Colonic mucosa (tissue), 4 donors: ENCODE results near the gene EMCN. TPM values are rescaled to one million over a fixed set of nuclear protein-coding genes. Genes with fewer than 3 reads are reported as not detected.

Experiments
- DNase-seq: peaks from one replicate; pipeline ENCODE4 v3.0.0-alpha.2; 2020
- H3K27ac ChIP-seq: fragments of 200-600 bp; one replicate; pipeline ENCODE4 v1.8.0; 2021
- H3K27me3 ChIP-seq: fragments of 200-600 bp; one replicate; pipeline ENCODE4 v1.8.0; 2021
- H3K36me3 ChIP-seq: fragments of 200-600 bp; one replicate; pipeline ENCODE4 v1.8.0; 2021
- H3K4me1 ChIP-seq: fragments of 200-600 bp; one replicate; pipeline ENCODE4 v1.8.0; 2021; ENCODE audit warnings: mild to moderate bottlenecking
- H3K4me3 ChIP-seq: fragments of 200-600 bp; one replicate; pipeline ENCODE4 v1.8.0; 2021
- H3K9ac ChIP-seq, 2 donors: one replicate each; pipeline ENCODE4 v1.7.0; 2013; ENCODE audit warnings: control low read depth in 2 of 2, low read depth in 2 of 2, low read length in 2 of 2
- H3K9me3 ChIP-seq: fragments of 200-600 bp; one replicate; pipeline ENCODE4 v1.8.0; 2021
- CTCF ChIP-seq: fragments of 200-600 bp; IDR thresholded peaks from one replicate; pipeline ENCODE4 v1.8.0; 2022; ENCODE audit warnings: antibody characterized with exemption, mild to moderate bottlenecking
- intact Hi-C: fragments of 100-400 bp; cut with DNase I; formaldehyde crosslinking; loops from one replicate; pipeline ENCODE4 v1.14.1; 2022
- total RNA-seq, 2 donors: library from RNA; stranded (reverse); fragmentation: NEBNext Ultra II Directional in 1 of 2; extraction: Animal tissue kit (Norgen Biotek cat#: 25700) in 1 of 2; gene quantifications; one replicate each; pipeline ENCODE4 v1.2.1, GENCODE V29; 2021
- donor health status: healthy.
- donor health status: DM: no; HTN: no; CAD: no.
- donor health status: DM: no; HTN: no; CAD: no.

The EMCN gene
- 1 to 10 TPM; 2.8 to 7.1 TPM for total RNA-seq

GRCh38 chr4:100517864-100518341 is at the start of gene EMCN:
Gene EMCN, minus strand, starts transcription at chr4:100518022. Its CDS starts 108 bp downstream, at chr4:100517914.
- TF ChIP-seq CTCF, result no peak
- Histone ChIP-seq H3K4me3 (no peak within 1 kb of the TSS), H3K36me3 (no peaks in the 10 kb centered on the region), H3K27me3 (no peaks in the 10 kb centered on the region), H3K9me3 (no peaks in the 10 kb centered on the region), H3K27ac (no peak within 1 kb of the TSS), H3K9ac (no peak within 1 kb of the TSS), H3K4me1 (no peaks in the 10 kb centered on the region)
- intact Hi-C loops, result no loop called here
- DNase-seq, result no peak

GRCh38 chr4:100566396-100566795 is 48.6 kb upstream of the EMCN start:
- Histone ChIP-seq H3K36me3 (no peaks in the 10 kb centered on the region), H3K27me3 (no peaks in the 10 kb centered on the region), H3K4me1 (no peaks in the 10 kb centered on the region), H3K9me3 (no peaks in the 10 kb centered on the region), H3K27ac (no peak overlapping the region), H3K4me3 (no peak overlapping the region), H3K9ac (no peak overlapping the region)
- DNase-seq, result no peak
- TF ChIP-seq CTCF, result no peak
- intact Hi-C loops, result no loop called here

GRCh38 chr4:100557306-100557705 is 39.5 kb upstream of the EMCN start:
- no peak for TF ChIP-seq CTCF
- Histone ChIP-seq H3K4me3 (no peak overlapping the region), H3K27ac (no peak overlapping the region), H3K4me1 (no peaks in the 10 kb centered on the region), H3K36me3 (no peaks in the 10 kb centered on the region), H3K9ac (no peak overlapping the region), H3K27me3 (no peaks in the 10 kb centered on the region), H3K9me3 (no peaks in the 10 kb centered on the region)
- intact Hi-C loops, result no loop called here
- no peak for DNase-seq

GRCh38 chr4:100555611-100556337 is 38.0 kb upstream of the EMCN start:
- H3K27ac ChIP-seq, result no peak overlapping the region
- no peak overlapping the region for H3K4me3 ChIP-seq
- no peaks in the 10 kb centered on the region for H3K4me1 ChIP-seq
- H3K36me3 ChIP-seq, result no peaks in the 10 kb centered on the region
- H3K9ac ChIP-seq, result no peak overlapping the region
- H3K27me3 ChIP-seq, result no peaks in the 10 kb centered on the region
- DNase-seq, result no peak
- no peaks in the 10 kb centered on the region for H3K9me3 ChIP-seq
- intact Hi-C loops, result no loop called here
- no peak for TF ChIP-seq CTCF

- Histone ChIP-seq H3K27ac (no peak overlapping the region), H3K9ac (no peak overlapping the region), H3K4me1 (no peaks in the 10 kb centered on the region), H3K9me3 (no peaks in the 10 kb centered on the region), H3K36me3 (no peaks in the 10 kb centered on the region), H3K27me3 (no peaks in the 10 kb centered on the region), H3K4me3 (no peak overlapping the region)
- no peak for TF ChIP-seq CTCF
- intact Hi-C loops, result no loop called here
- DNase-seq, result no peak
These were observed 30.4 kb upstream of the EMCN start for GRCh38 chr4:100548200-100548560.
